Type B pancreatic cell (in vitro differentiated cells): ENCODE results near the gene SLC30A9. TPM values are rescaled to one million over a fixed set of nuclear protein-coding genes. Genes with fewer than 3 reads are reported as not detected.

ENCODE experiments used
- DNase-seq: peaks from one replicate; pipeline ENCODE4 v3.0.0; 2021; ENCODE audit warnings: mixed read lengths; ENCODE audit not compliant: unreplicated experiment; ENCODE audit errors: extremely low spot score
- H3K27ac Mint-ChIP-seq: 2 replicates; pipeline ENCODE4 v1.8.0; 2021; ENCODE audit warnings: mild to moderate bottlenecking, mixed read lengths
- H3K27me3 Mint-ChIP-seq: 2 replicates; pipeline ENCODE4 v1.8.0; 2021; ENCODE audit warnings: mixed read lengths
- H3K36me3 Mint-ChIP-seq: 2 replicates; pipeline ENCODE4 v1.8.0; 2021; ENCODE audit warnings: mixed read lengths
- H3K4me1 Mint-ChIP-seq: one replicate; pipeline ENCODE4 v1.8.0; 2021; ENCODE audit warnings: mixed read lengths; ENCODE audit not compliant: unreplicated experiment
- H3K4me3 Mint-ChIP-seq: 2 replicates; pipeline ENCODE4 v1.8.0; 2021; ENCODE audit warnings: mild to moderate bottlenecking, mixed read lengths
- H3K9me3 Mint-ChIP-seq: 2 replicates; pipeline ENCODE4 v1.8.0; 2021; ENCODE audit warnings: mixed read lengths
- total RNA-seq: library from RNA; stranded (reverse); gene quantifications from 2 replicates; pipeline ENCODE4 v1.2.1, GENCODE V29; 2021; ENCODE audit warnings: low replicate concordance
- TF ChIP-seq, protein P1 (sequence below): fragments of 200-600 bp; sonication (generic); conservative IDR thresholded peaks from 2 replicates; pipeline ENCODE4 v1.5.0; 2021; ENCODE audit warnings: antibody characterized with exemption, mild to moderate bottlenecking

SLC30A9 gene
- total RNA-seq, 1 donor from 2014 or later = 61.4 TPM

DNA sequence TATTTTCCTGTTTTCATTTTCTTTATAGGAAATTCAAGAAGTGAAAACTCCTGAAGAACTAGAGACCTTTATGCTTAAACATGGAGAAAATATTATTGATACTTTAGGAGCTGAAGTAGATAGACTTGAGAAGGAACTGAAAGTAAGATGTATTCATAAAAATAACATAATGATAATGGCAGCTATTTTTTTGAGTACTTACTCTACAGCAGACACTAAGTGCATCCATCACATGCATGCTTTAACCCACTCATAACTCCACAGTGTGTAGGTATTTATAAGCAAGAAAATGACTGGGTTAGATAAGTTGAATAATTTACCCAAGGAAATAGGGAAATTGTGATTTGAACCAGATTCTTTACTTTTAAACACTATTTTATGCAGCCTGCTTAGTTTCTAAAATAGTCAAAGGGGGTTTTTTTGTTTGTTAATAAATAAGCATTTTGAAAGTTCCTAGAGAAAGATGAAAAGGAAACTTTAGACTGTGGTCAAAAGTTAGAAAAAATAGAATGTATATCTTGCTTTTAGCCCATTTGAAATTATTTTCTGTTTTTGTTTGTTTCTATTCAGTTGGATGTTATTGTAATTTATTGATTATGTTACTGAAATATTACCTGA is 88.0 kb downstream of the SLC30A9 start:
- H3K27me3 Mint-ChIP-seq = no peaks in the 10 kb centered on the region
- TF ChIP-seq, protein P1, sequence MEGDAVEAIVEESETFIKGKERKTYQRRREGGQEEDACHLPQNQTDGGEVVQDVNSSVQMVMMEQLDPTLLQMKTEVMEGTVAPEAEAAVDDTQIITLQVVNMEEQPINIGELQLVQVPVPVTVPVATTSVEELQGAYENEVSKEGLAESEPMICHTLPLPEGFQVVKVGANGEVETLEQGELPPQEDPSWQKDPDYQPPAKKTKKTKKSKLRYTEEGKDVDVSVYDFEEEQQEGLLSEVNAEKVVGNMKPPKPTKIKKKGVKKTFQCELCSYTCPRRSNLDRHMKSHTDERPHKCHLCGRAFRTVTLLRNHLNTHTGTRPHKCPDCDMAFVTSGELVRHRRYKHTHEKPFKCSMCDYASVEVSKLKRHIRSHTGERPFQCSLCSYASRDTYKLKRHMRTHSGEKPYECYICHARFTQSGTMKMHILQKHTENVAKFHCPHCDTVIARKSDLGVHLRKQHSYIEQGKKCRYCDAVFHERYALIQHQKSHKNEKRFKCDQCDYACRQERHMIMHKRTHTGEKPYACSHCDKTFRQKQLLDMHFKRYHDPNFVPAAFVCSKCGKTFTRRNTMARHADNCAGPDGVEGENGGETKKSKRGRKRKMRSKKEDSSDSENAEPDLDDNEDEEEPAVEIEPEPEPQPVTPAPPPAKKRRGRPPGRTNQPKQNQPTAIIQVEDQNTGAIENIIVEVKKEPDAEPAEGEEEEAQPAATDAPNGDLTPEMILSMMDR = no peak

DNA sequence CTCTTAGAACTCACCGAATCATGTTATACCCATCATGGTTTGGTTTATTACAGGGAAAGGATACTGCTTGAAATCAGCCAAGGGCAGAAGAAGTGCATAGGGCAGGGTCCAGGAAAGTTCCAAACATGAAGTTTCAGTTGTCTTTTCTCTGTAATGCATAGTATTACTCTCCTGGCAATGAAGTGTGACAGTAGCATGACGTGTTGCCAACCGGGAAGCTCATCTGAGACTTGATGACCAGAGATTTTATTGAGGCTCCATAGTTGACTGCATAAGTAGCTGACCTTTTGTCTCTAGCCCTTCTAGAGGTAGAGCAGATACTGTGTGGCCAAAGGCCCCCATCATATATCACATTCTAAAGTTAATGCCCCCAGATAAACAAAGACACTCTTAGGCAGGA is 90.0 kb downstream of the SLC30A9 start:
- no peak overlapping the region for H3K4me3 Mint-ChIP-seq
- H3K4me1 Mint-ChIP-seq = no peaks in the 10 kb centered on the region
- H3K27ac Mint-ChIP-seq = no peak overlapping the region
- DNase-seq = no peak
- H3K27me3 Mint-ChIP-seq = no peaks in the 10 kb centered on the region
- TF ChIP-seq, protein P1 = no peak
- no peaks in the 10 kb centered on the region for H3K9me3 Mint-ChIP-seq
- H3K36me3 Mint-ChIP-seq = peaks cover 9% of the 10 kb centered on the region

More for the DNA sequence above, 88.0 kb downstream of the SLC30A9 start:
- Mint-ChIP-seq H3K9me3 (no peaks in the 10 kb centered on the region), H3K27ac (no peak overlapping the region), H3K4me1 (no peaks in the 10 kb centered on the region), H3K4me3 (no peak overlapping the region), H3K36me3 (peaks cover 9% of the 10 kb centered on the region)
- DNase-seq = no peak

DNA sequence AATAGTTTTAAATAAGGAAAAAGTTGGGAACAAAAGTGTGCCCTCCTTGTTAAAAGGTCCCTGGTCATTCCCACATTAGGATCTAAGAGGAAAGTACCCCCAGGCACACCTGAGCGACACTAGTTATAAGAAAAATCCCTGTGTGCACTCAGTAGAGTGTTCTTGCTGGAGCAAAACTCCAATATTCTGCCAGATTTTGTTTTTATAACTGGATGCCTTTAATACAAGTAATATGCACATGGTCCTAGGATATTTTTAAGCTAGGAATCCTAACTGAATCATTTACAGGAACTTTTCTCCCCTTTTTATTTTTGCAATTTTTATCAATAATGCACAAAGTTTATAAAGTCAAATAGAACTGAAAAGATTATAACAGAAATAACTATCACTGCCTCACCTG is 93.5 kb downstream of the SLC30A9 start:
- peaks cover 20% of the 10 kb centered on the region for H3K36me3 Mint-ChIP-seq
- H3K9me3 Mint-ChIP-seq = no peaks in the 10 kb centered on the region
- no peaks in the 10 kb centered on the region for H3K4me1 Mint-ChIP-seq
- TF ChIP-seq, protein P1 = no peak
- H3K27ac Mint-ChIP-seq = no peak overlapping the region
- H3K4me3 Mint-ChIP-seq = no peak overlapping the region
- DNase-seq = no peak
- no peaks in the 10 kb centered on the region for H3K27me3 Mint-ChIP-seq

DNA sequence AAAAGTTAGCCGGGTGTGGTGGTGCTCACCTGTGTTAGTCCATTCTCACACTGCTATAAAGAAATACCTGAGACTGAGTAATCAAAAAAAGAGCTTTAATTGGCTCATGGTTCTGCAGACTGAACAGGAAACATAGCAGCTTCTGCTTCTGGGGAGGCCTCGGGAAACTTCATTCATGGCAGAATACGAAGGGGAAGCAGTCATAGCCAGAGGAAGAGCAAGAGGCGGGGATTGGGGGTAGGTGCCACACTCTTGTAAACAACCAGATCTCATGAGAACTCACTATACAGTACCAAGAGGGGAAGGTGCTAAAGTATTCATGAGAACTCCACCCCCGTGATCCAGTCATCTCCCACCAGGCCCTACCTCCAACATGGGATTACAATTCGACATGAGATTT is 98.1 kb downstream of the SLC30A9 start:
- no peaks in the 10 kb centered on the region for H3K9me3 Mint-ChIP-seq
- H3K27me3 Mint-ChIP-seq = no peaks in the 10 kb centered on the region
- H3K4me1 Mint-ChIP-seq = no peaks in the 10 kb centered on the region
- H3K36me3 Mint-ChIP-seq = peaks cover 15% of the 10 kb centered on the region
- no peak overlapping the region for H3K4me3 Mint-ChIP-seq
- TF ChIP-seq, protein P1 = no peak
- no peak overlapping the region for H3K27ac Mint-ChIP-seq
- DNase-seq = no peak

DNA sequence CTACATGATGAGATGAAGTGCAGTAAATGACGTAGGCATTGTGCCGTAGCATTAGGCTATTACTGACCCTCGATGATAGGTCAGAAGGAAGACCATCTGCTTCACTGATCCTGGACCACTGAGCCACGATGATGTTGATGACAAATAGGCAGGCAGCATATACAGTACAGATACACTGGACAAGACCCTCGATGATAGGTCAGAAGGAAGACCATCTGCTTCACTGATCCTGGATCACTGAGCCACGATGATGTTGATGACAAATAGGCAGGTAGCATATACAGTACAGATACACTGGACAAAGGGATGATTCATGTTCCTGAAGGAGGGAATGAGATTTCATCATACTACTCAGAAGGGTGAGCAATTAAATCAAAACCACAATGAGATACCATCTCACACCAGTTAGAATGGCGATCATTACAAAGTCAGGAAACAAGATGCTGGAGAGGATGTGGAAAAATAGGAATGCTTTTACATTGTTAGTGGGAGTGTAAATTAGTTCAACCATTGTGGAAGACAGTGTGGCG is 111.2 kb downstream of the SLC30A9 start:
- TF ChIP-seq, protein P1 = no peak
- Mint-ChIP-seq H3K36me3 (no peaks in the 10 kb centered on the region), H3K9me3 (peaks cover 4% of the 10 kb centered on the region), H3K27me3 (no peaks in the 10 kb centered on the region), H3K4me3 (no peak overlapping the region), H3K4me1 (no peaks in the 10 kb centered on the region), H3K27ac (no peak overlapping the region)
- DNase-seq = no peak
